Activated naive CD4-positive, alpha-beta T cell treated with anti-CD3 and anti-CD28 coated beads, Interleukin-2, amount 50 U/mL, for 24 hours (primary cell): ENCODE data around the gene TEX13D.

Experiments used
- H3K27ac Mint-ChIP-seq: one replicate; pipeline ENCODE4 v1.8.0; 2021; ENCODE audit warnings: mild to moderate bottlenecking, mixed read lengths
- H3K27me3 Mint-ChIP-seq: one replicate; pipeline ENCODE4 v1.8.0; 2021; ENCODE audit warnings: mixed read lengths
- H3K36me3 Mint-ChIP-seq: one replicate; pipeline ENCODE4 v1.8.0; 2021; ENCODE audit warnings: mixed read lengths
- H3K4me1 Mint-ChIP-seq: one replicate; pipeline ENCODE4 v1.8.0; 2021; ENCODE audit warnings: mixed read lengths
- H3K4me3 Mint-ChIP-seq: one replicate; pipeline ENCODE4 v1.8.0; 2021; ENCODE audit warnings: mild to moderate bottlenecking, mixed read lengths
- H3K9me3 Mint-ChIP-seq: one replicate; pipeline ENCODE4 v1.8.0; 2021; ENCODE audit warnings: mixed read lengths

TEX13D gene

GRCh38 chrX:124343016-124343415, 10.6 kb downstream of the TEX13D start:
- peak overlapping the region; percentile 66 for H3K4me3 Mint-ChIP-seq
- peaks cover 61% of the 10 kb centered on the region for H3K4me1 Mint-ChIP-seq
- no peaks in the 10 kb centered on the region for H3K27me3 Mint-ChIP-seq
- H3K36me3 Mint-ChIP-seq: no peaks in the 10 kb centered on the region
- H3K9me3 Mint-ChIP-seq: no peaks in the 10 kb centered on the region
- H3K27ac Mint-ChIP-seq: peak overlapping the region; percentile 97

DNA sequence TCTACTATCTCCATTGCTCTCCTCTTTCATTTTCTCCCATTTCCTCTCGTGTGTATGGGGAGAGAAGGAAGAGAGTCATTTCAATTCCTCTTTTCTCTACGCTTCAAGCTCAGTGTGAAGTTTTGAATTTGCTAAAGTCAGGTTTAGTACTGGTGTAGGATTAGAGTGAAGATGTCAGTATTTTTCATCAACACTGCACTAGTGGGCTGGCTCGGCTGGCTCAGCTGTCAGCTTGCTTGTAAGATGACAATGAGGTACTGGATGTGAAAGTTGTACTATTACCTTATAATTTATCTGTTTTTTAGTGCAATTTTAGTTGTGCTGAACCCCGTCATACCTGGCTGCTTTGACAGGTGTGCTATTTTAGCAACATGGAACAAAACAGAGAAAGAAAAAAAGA, 11.8 kb downstream of the TEX13D start:
- Mint-ChIP-seq H3K36me3 (no peaks in the 10 kb centered on the region), H3K9me3 (no peaks in the 10 kb centered on the region), H3K27ac (peak overlapping the region; percentile 83), H3K27me3 (no peaks in the 10 kb centered on the region), H3K4me1 (peaks cover 62% of the 10 kb centered on the region), H3K4me3 (peak overlapping the region; percentile 9)

DNA sequence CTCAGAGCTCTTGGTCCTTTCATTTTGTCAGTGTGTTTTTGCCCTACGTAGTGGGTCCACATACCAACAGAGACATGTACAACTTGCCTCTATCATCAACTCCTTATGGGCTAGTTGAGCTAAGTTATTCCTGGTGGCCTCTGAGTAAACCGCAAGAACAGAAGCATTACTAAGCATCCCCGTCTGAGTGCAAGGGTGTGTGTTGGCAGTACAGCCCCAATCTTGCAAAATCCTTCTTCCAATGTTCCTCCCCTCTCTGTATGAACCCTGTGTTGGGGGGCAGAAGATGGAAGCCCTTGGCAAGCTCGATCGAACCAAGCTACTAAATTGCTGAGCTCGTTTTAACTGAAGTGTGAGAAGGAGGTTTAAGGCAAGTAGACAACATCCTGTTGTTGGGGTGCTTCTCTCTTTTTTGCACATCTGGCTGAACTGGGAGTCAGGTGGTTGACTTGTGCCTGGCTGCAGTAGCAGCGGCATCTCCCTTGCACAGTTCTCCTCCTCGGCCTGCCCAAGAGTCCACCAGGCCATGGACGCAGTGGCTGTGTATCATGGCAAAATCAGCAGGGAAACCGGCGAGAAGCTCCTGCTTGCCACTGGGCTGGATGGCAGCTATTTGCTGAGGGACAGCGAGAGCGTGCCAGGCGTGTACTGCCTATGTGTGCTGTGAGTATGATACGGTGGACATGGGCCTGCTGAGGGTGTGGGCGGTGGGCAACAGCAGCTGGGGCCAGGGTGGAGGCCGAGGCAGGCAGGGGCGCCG, 13.8 kb downstream of the TEX13D start, which contains the start of gene SH2D1A:
SH2D1A (plus strand) TSS at position 447 of the 760 bp plus-strand sequence; CDS start at position 527, 80 bp downstream.
- H3K4me3 Mint-ChIP-seq: peak within 1 kb of the TSS; percentile 93
- H3K36me3 Mint-ChIP-seq: no peaks in the 10 kb centered on the region
- H3K27me3 Mint-ChIP-seq: no peaks in the 10 kb centered on the region
- H3K9me3 Mint-ChIP-seq: no peaks in the 10 kb centered on the region
- peak within 1 kb of the TSS; percentile 99 for H3K27ac Mint-ChIP-seq
- H3K4me1 Mint-ChIP-seq: peaks cover 55% of the 10 kb centered on the region

- Mint-ChIP-seq H3K9me3 (no peaks in the 10 kb centered on the region), H3K4me1 (peaks cover 55% of the 10 kb centered on the region), H3K4me3 (peak overlapping the region; percentile 93), H3K36me3 (no peaks in the 10 kb centered on the region), H3K27me3 (no peaks in the 10 kb centered on the region), H3K27ac (peak overlapping the region; percentile 99)
Measured at GRCh38 chrX:124346877-124347241, 14.4 kb downstream of the TEX13D start.

- Mint-ChIP-seq H3K36me3 (no peaks in the 10 kb centered on the region), H3K27ac (peak overlapping the region; percentile 99), H3K9me3 (no peaks in the 10 kb centered on the region), H3K4me3 (peak overlapping the region; percentile 93), H3K27me3 (no peaks in the 10 kb centered on the region), H3K4me1 (peaks cover 53% of the 10 kb centered on the region)
Measured at GRCh38 chrX:124347242-124347641, 14.8 kb downstream of the TEX13D start.

GRCh38 chrX:124348182-124348581, 15.7 kb downstream of the TEX13D start:
- Mint-ChIP-seq H3K27me3 (no peaks in the 10 kb centered on the region), H3K27ac (peak overlapping the region; percentile 99), H3K36me3 (no peaks in the 10 kb centered on the region), H3K4me3 (peak overlapping the region; percentile 93), H3K9me3 (no peaks in the 10 kb centered on the region), H3K4me1 (peaks cover 49% of the 10 kb centered on the region)

DNA sequence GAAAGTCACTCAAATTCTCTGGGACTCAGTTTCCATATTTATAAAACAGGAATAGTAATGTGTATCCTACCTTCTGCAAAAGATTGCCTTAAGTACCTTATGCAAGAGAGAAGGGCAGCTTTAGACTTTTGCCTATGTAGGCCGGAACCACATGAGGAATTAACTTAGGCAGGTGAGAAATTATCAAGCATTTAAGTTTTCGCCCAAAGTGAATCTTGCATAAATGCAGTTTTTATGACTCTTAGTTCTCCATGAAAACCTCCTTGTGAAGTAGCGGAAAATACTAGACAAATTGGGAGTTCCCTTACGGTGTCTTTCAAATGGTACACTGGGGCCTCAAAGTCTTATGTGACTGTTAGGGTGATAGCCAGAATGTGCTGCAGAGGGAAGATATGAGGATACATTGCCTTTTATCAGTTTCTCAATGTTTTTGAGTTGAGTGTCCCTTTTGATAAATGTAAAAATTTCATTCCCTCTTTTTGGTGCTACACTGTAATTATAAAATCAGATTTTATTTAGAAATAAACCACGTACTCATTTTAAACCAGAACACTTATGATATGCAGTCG, 16.5 kb downstream of the TEX13D start:
- H3K27ac Mint-ChIP-seq: peak overlapping the region; percentile 99
- peak overlapping the region; percentile 93 for H3K4me3 Mint-ChIP-seq
- H3K27me3 Mint-ChIP-seq: no peaks in the 10 kb centered on the region
- H3K36me3 Mint-ChIP-seq: no peaks in the 10 kb centered on the region
- H3K9me3 Mint-ChIP-seq: no peaks in the 10 kb centered on the region
- H3K4me1 Mint-ChIP-seq: peaks cover 51% of the 10 kb centered on the region

DNA sequence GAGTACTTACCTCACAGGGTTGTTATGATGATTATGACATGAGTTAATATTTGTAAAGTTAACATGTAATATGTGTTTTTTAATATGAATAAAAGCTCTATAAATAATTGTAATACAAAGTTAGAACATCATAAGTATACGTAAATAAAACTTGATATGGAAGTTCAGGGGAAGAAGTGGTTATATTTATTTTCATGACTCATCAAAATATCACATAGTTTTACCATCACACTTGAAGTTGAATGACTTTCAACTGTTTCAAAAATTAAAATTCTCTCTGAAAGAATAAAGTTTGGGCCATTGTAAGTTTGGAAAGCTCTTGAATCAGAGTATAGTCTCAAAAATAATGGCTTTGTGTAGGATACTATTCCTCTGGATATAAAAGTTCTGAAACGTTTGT, 22.2 kb downstream of the TEX13D start:
- peaks cover 4% of the 10 kb centered on the region for H3K36me3 Mint-ChIP-seq
- peak overlapping the region; percentile 30 for H3K4me3 Mint-ChIP-seq
- H3K4me1 Mint-ChIP-seq: peaks cover 66% of the 10 kb centered on the region
- H3K9me3 Mint-ChIP-seq: no peaks in the 10 kb centered on the region
- no peaks in the 10 kb centered on the region for H3K27me3 Mint-ChIP-seq
- H3K27ac Mint-ChIP-seq: peak overlapping the region; percentile 96

DNA sequence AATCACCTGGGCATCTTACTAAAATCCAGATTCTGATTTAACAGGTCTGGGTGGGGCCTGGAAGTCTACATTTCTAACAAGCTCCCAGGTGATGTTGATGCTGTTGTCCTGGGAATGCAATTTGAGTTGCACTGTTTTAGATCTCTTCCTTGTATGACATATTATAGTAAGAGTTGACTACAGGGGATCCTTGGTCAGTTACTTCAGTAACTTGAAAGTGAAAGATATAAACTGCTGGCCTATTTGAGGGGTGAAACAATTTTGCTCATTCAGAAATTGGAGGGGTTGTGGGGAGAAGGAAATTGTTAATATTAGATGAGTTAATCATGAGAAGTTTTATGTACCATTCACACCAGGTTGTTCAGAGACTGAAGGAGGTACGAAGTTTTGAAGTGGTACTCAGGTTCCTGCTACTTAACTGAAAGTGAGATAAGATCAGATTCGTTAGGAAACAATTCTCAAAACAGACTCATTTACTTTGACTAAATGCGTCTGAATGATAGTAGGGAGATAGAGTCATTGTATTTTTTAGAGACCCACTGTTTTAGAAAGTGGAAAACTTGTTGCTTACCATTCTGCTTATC, 26.4 kb downstream of the TEX13D start:
- H3K36me3 Mint-ChIP-seq: peaks cover 10% of the 10 kb centered on the region
- H3K4me3 Mint-ChIP-seq: peak overlapping the region; percentile 72
- H3K27ac Mint-ChIP-seq: peak overlapping the region; percentile 94
- H3K4me1 Mint-ChIP-seq: peaks cover 65% of the 10 kb centered on the region
- no peaks in the 10 kb centered on the region for H3K27me3 Mint-ChIP-seq
- no peaks in the 10 kb centered on the region for H3K9me3 Mint-ChIP-seq

GRCh38 chrX:124362072-124362471, 29.6 kb downstream of the TEX13D start:
- H3K9me3 Mint-ChIP-seq: no peaks in the 10 kb centered on the region
- H3K27me3 Mint-ChIP-seq: no peaks in the 10 kb centered on the region
- peaks cover 53% of the 10 kb centered on the region for H3K4me1 Mint-ChIP-seq
- peak overlapping the region; percentile 72 for H3K27ac Mint-ChIP-seq
- peaks cover 8% of the 10 kb centered on the region for H3K36me3 Mint-ChIP-seq
- peak overlapping the region; percentile 4 for H3K4me3 Mint-ChIP-seq

GRCh38 chrX:124362761-124363160, 30.3 kb downstream of the TEX13D start:
- no peaks in the 10 kb centered on the region for H3K27me3 Mint-ChIP-seq
- peaks cover 6% of the 10 kb centered on the region for H3K36me3 Mint-ChIP-seq
- peak overlapping the region; percentile 90 for H3K27ac Mint-ChIP-seq
- peaks cover 51% of the 10 kb centered on the region for H3K4me1 Mint-ChIP-seq
- no peaks in the 10 kb centered on the region for H3K9me3 Mint-ChIP-seq
- peak overlapping the region; percentile 4 for H3K4me3 Mint-ChIP-seq

GRCh38 chrX:124369722-124370121, 37.3 kb downstream of the TEX13D start:
- no peak overlapping the region for H3K4me3 Mint-ChIP-seq

GRCh38 chrX:124373348-124373747, 40.9 kb downstream of the TEX13D start:
- H3K36me3 Mint-ChIP-seq: peaks cover 3% of the 10 kb centered on the region
- H3K27me3 Mint-ChIP-seq: no peaks in the 10 kb centered on the region
- peak overlapping the region; percentile 46 for H3K27ac Mint-ChIP-seq
- H3K9me3 Mint-ChIP-seq: no peaks in the 10 kb centered on the region
- peaks cover 26% of the 10 kb centered on the region for H3K4me1 Mint-ChIP-seq
- H3K4me3 Mint-ChIP-seq: no peak overlapping the region

More at GRCh38 chrX:124369722-124370121, 37.3 kb downstream of the TEX13D start:
- Mint-ChIP-seq H3K27ac (peak overlapping the region; percentile 0), H3K9me3 (no peaks in the 10 kb centered on the region), H3K36me3 (peaks cover 3% of the 10 kb centered on the region), H3K4me1 (peaks cover 31% of the 10 kb centered on the region), H3K27me3 (no peaks in the 10 kb centered on the region)

GRCh38 chrX:124378643-124379042, 46.2 kb downstream of the TEX13D start:
- Mint-ChIP-seq H3K9me3 (no peaks in the 10 kb centered on the region), H3K4me3 (no peak overlapping the region), H3K4me1 (peaks cover 15% of the 10 kb centered on the region), H3K36me3 (no peaks in the 10 kb centered on the region), H3K27ac (no peak overlapping the region), H3K27me3 (no peaks in the 10 kb centered on the region)

DNA sequence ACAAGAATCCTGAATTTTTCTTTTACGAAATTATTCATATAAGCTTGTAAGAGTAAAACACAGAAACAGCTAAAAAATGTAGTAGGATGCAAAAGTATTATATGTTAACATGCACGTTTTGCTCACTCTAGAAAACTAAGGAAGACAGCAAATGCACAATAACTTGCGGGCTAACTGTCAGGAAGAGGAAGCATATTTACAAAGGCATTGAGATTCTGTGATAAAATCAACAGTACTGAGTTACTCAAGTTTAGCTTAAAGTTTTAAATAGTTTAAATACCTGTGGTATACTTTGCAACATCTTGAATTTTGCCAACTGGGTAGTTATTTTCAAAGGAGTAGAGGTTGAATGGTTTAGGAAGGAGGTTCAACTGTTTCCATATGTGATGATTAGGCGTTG, 50.9 kb downstream of the TEX13D start:
- no peaks in the 10 kb centered on the region for H3K9me3 Mint-ChIP-seq
- H3K27me3 Mint-ChIP-seq: no peaks in the 10 kb centered on the region
- H3K36me3 Mint-ChIP-seq: no peaks in the 10 kb centered on the region
- H3K4me1 Mint-ChIP-seq: peaks cover 15% of the 10 kb centered on the region
- H3K4me3 Mint-ChIP-seq: no peak overlapping the region
- no peak overlapping the region for H3K27ac Mint-ChIP-seq

GRCh38 chrX:124386401-124386800, 53.9 kb downstream of the TEX13D start:
- no peak overlapping the region for H3K27ac Mint-ChIP-seq
- H3K36me3 Mint-ChIP-seq: no peaks in the 10 kb centered on the region
- peaks cover 15% of the 10 kb centered on the region for H3K4me1 Mint-ChIP-seq
- H3K27me3 Mint-ChIP-seq: no peaks in the 10 kb centered on the region
- H3K9me3 Mint-ChIP-seq: no peaks in the 10 kb centered on the region
- no peak overlapping the region for H3K4me3 Mint-ChIP-seq
